ENCODE measurements around the gene DUSP9.

Gene DUSP9

GRCh38 chrX:153647461-153648357 is 706 bp downstream of the DUSP9 start:
- Mint-ChIP-seq H3K4me1 (ENCODE audit: low read depth) (peaks cover 4% of the 10 kb centered on the region), H3K4me3 (no peak overlapping the region), H3K36me3 (no peaks in the 10 kb centered on the region), H3K27ac (no peak overlapping the region), H3K9me3 (ENCODE audit: low read depth) (no peaks in the 10 kb centered on the region), H3K27me3 (peaks cover 7% of the 10 kb centered on the region)

- H3K27me3 Mint-ChIP-seq = peaks cover 7% of the 10 kb centered on the region
- no peak overlapping the region for H3K4me3 Mint-ChIP-seq
- no peaks in the 10 kb centered on the region for H3K9me3 Mint-ChIP-seq (ENCODE audit: low read depth)
- no peaks in the 10 kb centered on the region for H3K4me1 Mint-ChIP-seq (ENCODE audit: low read depth)
- no peaks in the 10 kb centered on the region for H3K36me3 Mint-ChIP-seq
- no peak overlapping the region for H3K27ac Mint-ChIP-seq
Observed at GRCh38 chrX:153648358-153649177, 1.6 kb downstream of the DUSP9 start.

GRCh38 chrX:153649178-153649914 is 2.3 kb downstream of the DUSP9 start:
- H3K36me3 Mint-ChIP-seq = no peaks in the 10 kb centered on the region
- H3K4me1 Mint-ChIP-seq (ENCODE audit: low read depth) = no peaks in the 10 kb centered on the region
- H3K27ac Mint-ChIP-seq = no peak overlapping the region
- H3K9me3 Mint-ChIP-seq (ENCODE audit: low read depth) = no peaks in the 10 kb centered on the region
- peaks cover 7% of the 10 kb centered on the region for H3K27me3 Mint-ChIP-seq
- H3K4me3 Mint-ChIP-seq = no peak overlapping the region

GRCh38 chrX:153649915-153650782 is 3.1 kb downstream of the DUSP9 start:
- no peaks in the 10 kb centered on the region for H3K9me3 Mint-ChIP-seq (ENCODE audit: low read depth)
- H3K27ac Mint-ChIP-seq = no peak overlapping the region
- H3K36me3 Mint-ChIP-seq = no peaks in the 10 kb centered on the region
- H3K27me3 Mint-ChIP-seq = peaks cover 7% of the 10 kb centered on the region
- no peak overlapping the region for H3K4me3 Mint-ChIP-seq
- no peaks in the 10 kb centered on the region for H3K4me1 Mint-ChIP-seq (ENCODE audit: low read depth)

- Mint-ChIP-seq H3K36me3 (no peaks in the 10 kb centered on the region), H3K27ac (no peak overlapping the region), H3K27me3 (peaks cover 2% of the 10 kb centered on the region), H3K9me3 (ENCODE audit: low read depth) (no peaks in the 10 kb centered on the region), H3K4me3 (no peak overlapping the region), H3K4me1 (ENCODE audit: low read depth) (no peaks in the 10 kb centered on the region)
Observed at GRCh38 chrX:153650959-153651358, 4.0 kb downstream of the DUSP9 start.

GRCh38 chrX:153651540-153652079 is 4.6 kb downstream of the DUSP9 start:
- Mint-ChIP-seq H3K27me3 (no peaks in the 10 kb centered on the region), H3K27ac (no peak overlapping the region), H3K4me1 (ENCODE audit: low read depth) (no peaks in the 10 kb centered on the region), H3K36me3 (no peaks in the 10 kb centered on the region), H3K9me3 (ENCODE audit: low read depth) (no peaks in the 10 kb centered on the region), H3K4me3 (no peak overlapping the region)

GRCh38 chrX:153653556-153653955 is 6.6 kb downstream of the DUSP9 start:
- Mint-ChIP-seq H3K4me3 (no peak overlapping the region), H3K4me1 (ENCODE audit: low read depth) (no peaks in the 10 kb centered on the region), H3K9me3 (ENCODE audit: low read depth) (no peaks in the 10 kb centered on the region), H3K27ac (no peak overlapping the region), H3K27me3 (no peaks in the 10 kb centered on the region), H3K36me3 (no peaks in the 10 kb centered on the region)

GRCh38 chrX:153657161-153657560 is 10.2 kb downstream of the DUSP9 start:
- peaks cover 4% of the 10 kb centered on the region for H3K27me3 Mint-ChIP-seq
- no peak overlapping the region for H3K27ac Mint-ChIP-seq
- no peak overlapping the region for H3K4me3 Mint-ChIP-seq
- no peaks in the 10 kb centered on the region for H3K36me3 Mint-ChIP-seq
- H3K4me1 Mint-ChIP-seq (ENCODE audit: low read depth) = no peaks in the 10 kb centered on the region
- no peaks in the 10 kb centered on the region for H3K9me3 Mint-ChIP-seq (ENCODE audit: low read depth)

GRCh38 chrX:153659268-153659667 is 12.3 kb downstream of the DUSP9 start:
- Mint-ChIP-seq H3K36me3 (no peaks in the 10 kb centered on the region), H3K4me3 (no peak overlapping the region), H3K27me3 (peaks cover 5% of the 10 kb centered on the region), H3K9me3 (ENCODE audit: low read depth) (no peaks in the 10 kb centered on the region), H3K4me1 (ENCODE audit: low read depth) (no peaks in the 10 kb centered on the region), H3K27ac (no peak overlapping the region)

GRCh38 chrX:153662266-153662665 is 15.3 kb downstream of the DUSP9 start:
- Mint-ChIP-seq H3K4me3 (peak overlapping the region; percentile 44), H3K4me1 (ENCODE audit: low read depth) (no peaks in the 10 kb centered on the region), H3K36me3 (no peaks in the 10 kb centered on the region), H3K27me3 (peaks cover 5% of the 10 kb centered on the region), H3K9me3 (ENCODE audit: low read depth) (no peaks in the 10 kb centered on the region), H3K27ac (no peak overlapping the region)

- Mint-ChIP-seq H3K4me3 (no peak overlapping the region), H3K4me1 (ENCODE audit: low read depth) (peaks cover 7% of the 10 kb centered on the region), H3K36me3 (no peaks in the 10 kb centered on the region), H3K27me3 (peaks cover 5% of the 10 kb centered on the region), H3K27ac (no peak overlapping the region), H3K9me3 (ENCODE audit: low read depth) (no peaks in the 10 kb centered on the region)
Observed at GRCh38 chrX:153665726-153666306, 18.8 kb downstream of the DUSP9 start.

- Mint-ChIP-seq H3K27me3 (peaks cover 2% of the 10 kb centered on the region), H3K4me3 (peak overlapping the region; percentile 78), H3K36me3 (no peaks in the 10 kb centered on the region), H3K4me1 (ENCODE audit: low read depth) (peaks cover 7% of the 10 kb centered on the region), H3K9me3 (ENCODE audit: low read depth) (no peaks in the 10 kb centered on the region), H3K27ac (no peak overlapping the region)
Observed at GRCh38 chrX:153667281-153667955, 20.4 kb downstream of the DUSP9 start.

GRCh38 chrX:153667956-153668396 is 21.0 kb downstream of the DUSP9 start:
- Mint-ChIP-seq H3K36me3 (no peaks in the 10 kb centered on the region), H3K27ac (no peak overlapping the region), H3K9me3 (ENCODE audit: low read depth) (no peaks in the 10 kb centered on the region), H3K4me1 (ENCODE audit: low read depth) (peaks cover 8% of the 10 kb centered on the region), H3K27me3 (peaks cover 2% of the 10 kb centered on the region), H3K4me3 (peak overlapping the region; percentile 78)

Data from activated naive CD8-positive, alpha-beta T cell (primary cell).